ENCODE measurements around the gene MS4A18.
"Not testable (repeated sequence)": the region's sequence is repeated elsewhere in the genome, so short reads cannot be mapped to it uniquely, and the experiment has no call there.

MS4A18 gene

DNA sequence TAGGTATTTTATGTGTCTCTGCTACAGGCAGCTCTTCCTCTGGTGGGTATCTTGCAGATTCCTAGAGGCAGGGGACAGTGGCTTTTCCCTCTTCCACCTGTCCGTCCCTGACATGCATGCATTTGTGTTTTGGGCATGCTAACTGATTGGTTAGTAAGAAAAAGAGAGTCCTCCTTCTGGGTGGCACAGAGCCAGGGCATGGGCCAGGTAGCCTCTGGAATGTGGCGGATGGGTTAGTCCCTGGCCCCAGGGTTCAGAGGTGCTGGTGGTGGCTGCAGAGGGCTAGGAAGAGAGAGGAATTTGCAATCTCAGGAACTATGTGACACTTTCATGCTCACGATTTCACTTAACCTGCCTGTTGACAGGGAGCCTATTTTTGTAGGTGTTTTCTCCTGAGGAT lies 26.4 kb downstream of the MS4A18 start:
- no peaks in the 10 kb centered on the region for H3K4me1 ChIP-seq
- TF ChIP-seq CTCF (IDR thresholded peaks at IDR 0.05; ENCODE audit: low read depth, low read length): no peak
- H3K4me3 ChIP-seq (ENCODE audit: low read depth, low read length): no peak overlapping the region
- no peak for DNase-seq
- H3K9me3 ChIP-seq: no peaks in the 10 kb centered on the region
- H3K27me3 ChIP-seq: no peaks in the 10 kb centered on the region; the same call in 1 of the 2 replicates
- H3K36me3 ChIP-seq: no peaks in the 10 kb centered on the region

DNA sequence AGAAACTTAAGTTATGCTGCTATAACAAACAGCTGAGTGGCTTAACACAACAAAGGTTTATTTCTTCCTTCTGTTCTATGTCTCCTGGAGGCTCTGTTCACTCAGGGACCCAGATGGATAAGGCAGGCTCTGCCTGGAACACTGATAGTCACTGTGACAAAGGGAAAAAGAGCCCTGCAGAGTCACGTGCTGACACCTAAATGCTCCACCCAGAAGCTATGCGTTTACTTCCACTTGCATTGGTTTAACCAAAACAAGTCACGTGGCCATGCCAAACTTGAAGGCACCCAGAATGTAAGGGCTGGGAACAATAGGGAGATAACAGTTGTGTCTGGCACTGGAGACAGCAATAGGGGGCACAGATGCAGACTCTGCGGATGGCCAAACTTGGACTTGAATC lies 28.8 kb downstream of the MS4A18 start:
- H3K27me3 ChIP-seq: peaks cover 5% of the 10 kb centered on the region
- H3K9me3 ChIP-seq: no peaks in the 10 kb centered on the region
- no peak for DNase-seq
- no peaks in the 10 kb centered on the region for H3K4me1 ChIP-seq
- H3K36me3 ChIP-seq: no peaks in the 10 kb centered on the region
- no peak for TF ChIP-seq CTCF (IDR thresholded peaks at IDR 0.05; ENCODE audit: low read depth, low read length)
- no peak overlapping the region for H3K4me3 ChIP-seq (ENCODE audit: low read depth, low read length)

- no peak overlapping the region for H3K4me3 ChIP-seq (ENCODE audit: low read depth, low read length)
- no peaks in the 10 kb centered on the region for H3K36me3 ChIP-seq
- H3K4me1 ChIP-seq: no peaks in the 10 kb centered on the region
- DNase-seq: no peak
- peaks cover 11% of the 10 kb centered on the region for H3K27me3 ChIP-seq
- no peaks in the 10 kb centered on the region for H3K9me3 ChIP-seq
- no peak for TF ChIP-seq CTCF (IDR thresholded peaks at IDR 0.05; ENCODE audit: low read depth, low read length)
These were observed 30.4 kb downstream of the MS4A18 start for GRCh38 chr11:60754887-60755286.

DNA sequence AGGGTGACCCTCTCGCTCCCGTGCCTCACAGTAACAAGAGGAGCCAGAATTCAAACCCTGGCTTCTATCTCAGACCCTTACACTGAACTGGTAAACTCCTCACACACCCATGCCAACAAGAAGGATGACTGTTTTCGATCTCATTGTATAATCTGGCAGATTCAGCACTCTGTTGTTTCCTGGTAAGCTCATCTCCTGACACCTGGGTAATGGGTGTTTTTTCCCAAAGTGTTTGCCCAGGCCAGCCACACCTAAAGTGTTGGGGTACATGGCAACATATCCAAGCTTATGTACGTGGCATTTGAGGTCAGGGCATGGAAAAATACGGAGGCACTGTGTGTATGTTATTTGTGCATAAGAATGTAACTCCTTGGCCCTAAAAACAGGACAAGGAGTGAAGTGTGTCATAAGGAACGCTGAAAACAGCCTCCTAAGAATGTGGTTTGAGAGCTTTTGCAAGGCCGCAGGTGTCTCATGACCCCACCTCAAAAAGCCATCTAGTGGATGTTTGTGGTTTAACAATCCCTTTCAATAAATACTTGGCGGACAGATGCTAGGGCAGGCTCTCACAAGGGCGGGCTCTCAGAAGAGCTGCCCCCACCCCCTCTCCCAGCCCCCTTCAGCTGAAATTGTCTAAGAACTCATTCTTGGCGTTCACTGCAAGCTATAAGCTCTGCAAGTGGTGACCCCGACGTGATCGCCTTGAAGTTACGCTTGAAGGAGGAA lies 31.9 kb downstream of the MS4A18 start, which contains the start of gene MS4A15:
Gene MS4A15, plus strand, starts transcription at position 561 of the 726 bp plus-strand sequence. CDS start 6,867 bp downstream, outside the sequence.
- no peak for DNase-seq
- Histone ChIP-seq H3K4me3 (ENCODE audit: low read depth, low read length) (no peak within 1 kb of the TSS), H3K9me3 (no peaks in the 10 kb centered on the region), H3K27me3 (peaks cover 11% of the 10 kb centered on the region), H3K4me1 (no peaks in the 10 kb centered on the region), H3K36me3 (no peaks in the 10 kb centered on the region)
- peak; percentile 39 for TF ChIP-seq CTCF (IDR thresholded peaks at IDR 0.05; ENCODE audit: low read depth, low read length)

DNA sequence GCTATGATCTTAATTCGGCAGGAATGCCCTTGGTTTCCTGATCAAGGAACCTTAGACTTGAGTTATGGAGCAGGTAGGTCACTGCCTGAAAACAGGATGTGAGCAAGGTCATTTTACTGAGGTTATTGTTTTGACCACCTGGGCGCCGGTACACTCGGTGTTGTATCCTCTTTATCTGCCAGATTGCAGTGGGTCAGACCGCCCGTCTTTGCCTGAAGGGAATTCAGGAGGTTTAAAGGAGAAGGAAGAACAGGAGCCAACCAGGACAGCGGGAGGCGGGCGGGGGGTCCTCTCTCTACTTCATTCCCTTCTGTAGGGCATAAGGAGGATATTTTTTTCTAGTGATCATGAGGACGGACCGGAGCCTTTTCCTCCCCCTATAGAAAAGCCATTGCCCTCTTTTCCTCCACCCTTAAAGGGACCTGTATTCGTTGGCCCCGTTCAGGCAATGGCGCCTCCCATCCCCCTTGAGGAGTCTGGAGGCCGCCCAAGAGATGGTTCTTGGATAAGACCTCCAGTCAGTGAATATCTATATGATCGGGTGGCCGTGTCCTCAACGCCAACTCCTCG lies 32.8 kb downstream of the MS4A18 start:
- Histone ChIP-seq H3K9me3 (no peaks in the 10 kb centered on the region), H3K36me3 (no peaks in the 10 kb centered on the region), H3K4me1 (no peaks in the 10 kb centered on the region), H3K4me3 (ENCODE audit: low read depth, low read length) (no peak overlapping the region), H3K27me3 (peaks cover 11% of the 10 kb centered on the region)
- no peak for TF ChIP-seq CTCF (IDR thresholded peaks at IDR 0.05; ENCODE audit: low read depth, low read length)
- DNase-seq: no peak

DNA sequence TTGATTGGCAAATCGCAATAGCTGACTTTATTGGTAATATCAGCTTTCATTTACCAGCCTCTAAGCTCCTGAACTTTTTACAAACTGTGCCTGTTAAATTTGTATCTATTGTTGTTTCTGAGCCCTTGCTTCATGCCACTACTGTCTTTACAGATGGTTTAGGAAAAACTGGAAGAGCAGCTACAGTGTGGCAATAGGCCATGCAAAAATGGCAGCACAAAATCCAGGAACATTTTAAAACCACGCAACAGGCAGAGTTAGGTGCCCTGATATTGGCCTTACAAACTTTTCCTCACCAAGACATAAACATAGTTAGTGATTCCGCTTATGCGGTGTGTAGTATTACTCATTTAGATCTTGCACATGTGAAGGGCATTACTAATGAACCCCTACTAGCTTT lies 34.2 kb downstream of the MS4A18 start:
- peaks cover 11% of the 10 kb centered on the region; the same call in 1 of the 2 replicates for H3K27me3 ChIP-seq
- not testable (repeated sequence) for H3K4me1 ChIP-seq; H3K4me3 ChIP-seq (ENCODE audit: low read depth, low read length); H3K9me3 ChIP-seq; H3K36me3 ChIP-seq; DNase-seq

DNA sequence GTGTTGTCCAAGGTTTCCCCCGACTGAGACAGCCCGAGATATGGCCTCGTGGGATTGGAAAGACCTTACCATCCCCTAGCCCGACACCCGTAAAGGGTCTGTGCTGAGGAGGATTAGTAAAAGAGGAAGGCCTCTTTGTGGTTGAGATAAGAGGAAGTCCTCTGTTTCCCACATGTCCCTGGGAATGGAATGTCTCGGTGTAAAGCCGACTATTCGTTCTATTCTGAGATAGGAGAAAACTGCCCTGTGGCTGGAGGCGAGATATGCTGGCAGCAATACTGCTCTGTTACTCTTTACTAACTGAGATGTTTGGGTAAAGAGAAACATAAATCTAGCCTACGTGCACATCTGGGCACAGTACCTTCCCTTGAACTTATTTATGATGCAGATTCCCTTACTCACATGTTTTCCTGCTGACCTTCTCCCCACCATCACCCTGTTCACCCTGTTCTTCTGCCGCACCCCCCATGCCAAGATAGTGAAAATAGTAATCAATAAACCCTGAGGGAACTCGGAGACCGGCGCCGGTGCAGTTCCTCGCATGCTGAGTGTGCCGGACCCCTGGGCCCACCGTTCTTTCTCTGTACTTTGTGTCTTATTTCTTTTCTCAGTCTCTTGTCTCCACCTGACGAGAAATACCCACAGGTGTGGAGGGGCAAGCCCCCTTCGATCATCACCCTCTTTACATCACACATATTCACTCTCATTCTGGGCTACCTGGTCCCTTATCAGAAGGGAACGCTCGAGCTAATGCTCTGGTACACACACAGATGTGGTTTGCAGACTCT lies 35.1 kb downstream of the MS4A18 start:
- H3K4me1 ChIP-seq; DNase-seq; H3K4me3 ChIP-seq (ENCODE audit: low read depth, low read length); H3K36me3 ChIP-seq; H3K9me3 ChIP-seq: not testable (repeated sequence)
- peaks cover 11% of the 10 kb centered on the region; the same call in 1 of the 2 replicates for H3K27me3 ChIP-seq
